ENCODE data around the gene RGS4. TPM values are rescaled to one million over a fixed set of nuclear protein-coding genes. Genes with fewer than 3 reads are reported as not detected.

The RGS4 gene
- total and polyA plus RNA-seq, 8 donors, result 0.46 to 15.0 (median 2.7) TPM

- FAIRE-seq (no peak), ATAC-seq (no peak), DNase-seq (no peak)
- no peaks in the 10 kb centered on the region for H3K27me3 ChIP-seq
- intact Hi-C loops (cut with DNase I), result no loop called here
- no peaks in the 10 kb centered on the region for H3K36me3 ChIP-seq
- H3K9me3 ChIP-seq, result no peaks in the 10 kb centered on the region
- H3K4me3 ChIP-seq, result no peak overlapping the region
- WGBS, 2 donors, result 63 to 64% methylated on average over 4 of the region's 4 CpGs
- H3K4me1 ChIP-seq, result no peaks in the 10 kb centered on the region
- no peak overlapping the region for H3K27ac ChIP-seq
- TF ChIP-seq CTCF (IDR thresholded peaks at IDR 0.05), result no peak
These were observed 13.6 kb upstream of the RGS4 start for GRCh38 chr1:163055531-163055930.

GRCh38 chr1:163056831-163057230, 12.3 kb upstream of the RGS4 start:
- Histone ChIP-seq H3K27ac (no peak overlapping the region), H3K4me3 (no peak overlapping the region), H3K4me1 (no peaks in the 10 kb centered on the region), H3K36me3 (no peaks in the 10 kb centered on the region), H3K27me3 (no peaks in the 10 kb centered on the region), H3K9me3 (no peaks in the 10 kb centered on the region)
- no peak for ATAC-seq
- no peak for DNase-seq
- intact Hi-C loops (cut with DNase I), result no loop called here
- no peak for TF ChIP-seq CTCF (IDR thresholded peaks at IDR 0.05)
- FAIRE-seq, result no peak

GRCh38 chr1:163060343-163061007, 8.7 kb upstream of the RGS4 start:
- no peak for TF ChIP-seq CTCF (IDR thresholded peaks at IDR 0.05)
- H3K9me3 ChIP-seq, result no peaks in the 10 kb centered on the region
- H3K4me3 ChIP-seq, result no peak overlapping the region
- DNase-seq, result no peak
- no peaks in the 10 kb centered on the region for H3K27me3 ChIP-seq
- no peak for ATAC-seq
- no peak for FAIRE-seq
- intact Hi-C loops (cut with DNase I), result no loop called here
- H3K36me3 ChIP-seq, result no peaks in the 10 kb centered on the region
- WGBS, 2 donors, result 73 to 78% methylated on average over 1 of the region's 1 CpG
- H3K4me1 ChIP-seq, result no peaks in the 10 kb centered on the region
- H3K27ac ChIP-seq, result no peak overlapping the region

GRCh38 chr1:163063143-163063542, 6.0 kb upstream of the RGS4 start:
- ATAC-seq, result no peak
- no peaks in the 10 kb centered on the region for H3K36me3 ChIP-seq
- no peak for FAIRE-seq
- no peaks in the 10 kb centered on the region for H3K9me3 ChIP-seq
- no peak for DNase-seq
- intact Hi-C loops (cut with DNase I), result no loop called here
- no peak overlapping the region for H3K27ac ChIP-seq
- H3K4me1 ChIP-seq, result no peaks in the 10 kb centered on the region
- no peaks in the 10 kb centered on the region for H3K27me3 ChIP-seq
- H3K4me3 ChIP-seq, result no peak overlapping the region
- no peak for TF ChIP-seq CTCF (IDR thresholded peaks at IDR 0.05)

- intact Hi-C loops (cut with DNase I), result no loop called here
- Histone ChIP-seq H3K27me3 (no peaks in the 10 kb centered on the region), H3K9me3 (no peaks in the 10 kb centered on the region), H3K36me3 (no peaks in the 10 kb centered on the region), H3K4me3 (no peak overlapping the region), H3K27ac (no peak overlapping the region), H3K4me1 (no peaks in the 10 kb centered on the region)
- no peak for TF ChIP-seq CTCF (IDR thresholded peaks at IDR 0.05)
- WGBS, 2 donors, result 44 to 47% methylated on average over 3 of the region's 3 CpGs
- DNase-seq (no peak), FAIRE-seq (no peak), ATAC-seq (no peak)
These were observed 5.6 kb upstream of the RGS4 start for GRCh38 chr1:163063610-163064009.

All from pancreas (tissue), 10 donors.